Measurements from ENCODE around the gene CNGB1. TPM values are rescaled to one million over a fixed set of nuclear protein-coding genes. Genes with fewer than 3 reads are reported as not detected.

CNGB1 gene
- polyA plus RNA-seq, 1 donor from 2014 or later = 20.7 TPM

GRCh38 chr16:57949595-57950238 is 21.2 kb downstream of the CNGB1 start:
- Histone ChIP-seq H4K20me1 (ENCODE audit: insufficient read depth) (no peaks in the 10 kb centered on the region), H3K4me2 (ENCODE audit: low read length) (no peak overlapping the region), H3K36me3 (ENCODE audit: insufficient read depth, low read length) (no peaks in the 10 kb centered on the region)

GRCh38 chr16:57949013-57949412 is 21.9 kb downstream of the CNGB1 start:
- Histone ChIP-seq H2AFZ (ENCODE audit: low read depth, low read length) (no peak overlapping the region), H3K9me3 (ENCODE audit: low read length) (no peaks in the 10 kb centered on the region), H3K79me2 (replicated peaks; ENCODE audit: insufficient read depth, low read length) (no peaks in the 10 kb centered on the region), H3F3A (ENCODE audit: insufficient read depth, low read length, poor library complexity, severe bottlenecking) (no peaks in the 10 kb centered on the region), H3K4me2 (ENCODE audit: low read length) (no peak overlapping the region), H3K9ac (ENCODE audit: low read length) (no peak overlapping the region), H3K9me2 (ENCODE audit: insufficient read depth, low read length) (no peaks in the 10 kb centered on the region), H4K20me1 (ENCODE audit: insufficient read depth) (no peaks in the 10 kb centered on the region), H3K27ac (ENCODE audit: low read length) (no peak overlapping the region), H3K4me3 (ENCODE audit: low read length) (no peak overlapping the region), H3K27me3 (ENCODE audit: insufficient read depth, low read depth, low read length) (no peaks in the 10 kb centered on the region), H3K36me3 (ENCODE audit: insufficient read depth, low read length) (no peaks in the 10 kb centered on the region)
- TF ChIP-seq TAF1 (IDR thresholded peaks at IDR 0.05; ENCODE audit: low read depth) = no peak
- TF ChIP-seq MXI1 (conservative IDR thresholded peaks at IDR 0.05; ENCODE audit: poor library complexity, severe bottlenecking) = no peak
- no peak for TF ChIP-seq EZH2 (IDR thresholded peaks at IDR 0.05; ENCODE audit: borderline replicate concordance, insufficient read depth, low read length, poor library complexity, severe bottlenecking)
- no peak for TF ChIP-seq POLR2AphosphoS5 (IDR thresholded peaks at IDR 0.05)

More at GRCh38 chr16:57949595-57950238, 21.2 kb downstream of the CNGB1 start:
- H3K79me2 ChIP-seq (replicated peaks; ENCODE audit: insufficient read depth, low read length) = no peaks in the 10 kb centered on the region
- no peak overlapping the region for H2AFZ ChIP-seq (ENCODE audit: low read depth, low read length)
- H3K27ac ChIP-seq (ENCODE audit: low read length) = no peak overlapping the region
- no peaks in the 10 kb centered on the region for H3K27me3 ChIP-seq (ENCODE audit: insufficient read depth, low read depth, low read length)
- H3K4me3 ChIP-seq (ENCODE audit: low read length) = no peak overlapping the region
- no peaks in the 10 kb centered on the region for H3F3A ChIP-seq (ENCODE audit: insufficient read depth, low read length, poor library complexity, severe bottlenecking)
- TF ChIP-seq EZH2 (IDR thresholded peaks at IDR 0.05; ENCODE audit: borderline replicate concordance, insufficient read depth, low read length, poor library complexity, severe bottlenecking) (no peak), TAF1 (IDR thresholded peaks at IDR 0.05; ENCODE audit: low read depth) (no peak)
- H3K9me2 ChIP-seq (ENCODE audit: insufficient read depth, low read length) = no peaks in the 10 kb centered on the region
- H3K9me3 ChIP-seq (ENCODE audit: low read length) = no peaks in the 10 kb centered on the region
- no peak overlapping the region for H3K9ac ChIP-seq (ENCODE audit: low read length)

GRCh38 chr16:57948027-57948426 is 22.9 kb downstream of the CNGB1 start:
- TF ChIP-seq RAD21 (conservative IDR thresholded peaks at IDR 0.05) (no peak), MXI1 (conservative IDR thresholded peaks at IDR 0.05; ENCODE audit: poor library complexity, severe bottlenecking) (no peak), TAF1 (IDR thresholded peaks at IDR 0.05; ENCODE audit: low read depth) (no peak)
- H3K4me3 ChIP-seq (ENCODE audit: low read length) = no peak overlapping the region
- no peaks in the 10 kb centered on the region for H3K79me2 ChIP-seq (replicated peaks; ENCODE audit: insufficient read depth, low read length)
- H3K9ac ChIP-seq (ENCODE audit: low read length) = no peak overlapping the region
- H3K27ac ChIP-seq (ENCODE audit: low read length) = peak overlapping the region; percentile 85
- no peaks in the 10 kb centered on the region for H3K9me3 ChIP-seq (ENCODE audit: low read length)
- H3K4me2 ChIP-seq (ENCODE audit: low read length) = no peak overlapping the region
- no peaks in the 10 kb centered on the region for H3K27me3 ChIP-seq (ENCODE audit: insufficient read depth, low read depth, low read length)
- no peak overlapping the region for H2AFZ ChIP-seq (ENCODE audit: low read depth, low read length)
- no peaks in the 10 kb centered on the region for H3K36me3 ChIP-seq (ENCODE audit: insufficient read depth, low read length)
- no peaks in the 10 kb centered on the region for H4K20me1 ChIP-seq (ENCODE audit: insufficient read depth)
- no peaks in the 10 kb centered on the region for H3K9me2 ChIP-seq (ENCODE audit: insufficient read depth, low read length)
- H3F3A ChIP-seq (ENCODE audit: insufficient read depth, low read length, poor library complexity, severe bottlenecking) = no peaks in the 10 kb centered on the region

- H3K9ac ChIP-seq (ENCODE audit: low read length) = peak overlapping the region; percentile 61
- no peaks in the 10 kb centered on the region for H3K79me2 ChIP-seq (replicated peaks; ENCODE audit: insufficient read depth, low read length)
- H3K27ac ChIP-seq (ENCODE audit: low read length) = peak overlapping the region; percentile 85
- no peaks in the 10 kb centered on the region for H3K36me3 ChIP-seq (ENCODE audit: insufficient read depth, low read length)
- H3K9me3 ChIP-seq (ENCODE audit: low read length) = no peaks in the 10 kb centered on the region
- no peak overlapping the region for H3K4me2 ChIP-seq (ENCODE audit: low read length)
- H4K20me1 ChIP-seq (ENCODE audit: insufficient read depth) = no peaks in the 10 kb centered on the region
- H3K4me3 ChIP-seq (ENCODE audit: low read length) = peak overlapping the region; percentile 54
- H2AFZ ChIP-seq (ENCODE audit: low read depth, low read length) = no peak overlapping the region
- no peaks in the 10 kb centered on the region for H3F3A ChIP-seq (ENCODE audit: insufficient read depth, low read length, poor library complexity, severe bottlenecking)
- no peaks in the 10 kb centered on the region for H3K27me3 ChIP-seq (ENCODE audit: insufficient read depth, low read depth, low read length)
- H3K9me2 ChIP-seq (ENCODE audit: insufficient read depth, low read length) = no peaks in the 10 kb centered on the region
- no peak for TF ChIP-seq EZH2 (IDR thresholded peaks at IDR 0.05; ENCODE audit: borderline replicate concordance, insufficient read depth, low read length, poor library complexity, severe bottlenecking)
- no peak for TF ChIP-seq EP300 (conservative IDR thresholded peaks at IDR 0.05; ENCODE audit: poor library complexity, severe bottlenecking)
- TF ChIP-seq, protein P1, sequence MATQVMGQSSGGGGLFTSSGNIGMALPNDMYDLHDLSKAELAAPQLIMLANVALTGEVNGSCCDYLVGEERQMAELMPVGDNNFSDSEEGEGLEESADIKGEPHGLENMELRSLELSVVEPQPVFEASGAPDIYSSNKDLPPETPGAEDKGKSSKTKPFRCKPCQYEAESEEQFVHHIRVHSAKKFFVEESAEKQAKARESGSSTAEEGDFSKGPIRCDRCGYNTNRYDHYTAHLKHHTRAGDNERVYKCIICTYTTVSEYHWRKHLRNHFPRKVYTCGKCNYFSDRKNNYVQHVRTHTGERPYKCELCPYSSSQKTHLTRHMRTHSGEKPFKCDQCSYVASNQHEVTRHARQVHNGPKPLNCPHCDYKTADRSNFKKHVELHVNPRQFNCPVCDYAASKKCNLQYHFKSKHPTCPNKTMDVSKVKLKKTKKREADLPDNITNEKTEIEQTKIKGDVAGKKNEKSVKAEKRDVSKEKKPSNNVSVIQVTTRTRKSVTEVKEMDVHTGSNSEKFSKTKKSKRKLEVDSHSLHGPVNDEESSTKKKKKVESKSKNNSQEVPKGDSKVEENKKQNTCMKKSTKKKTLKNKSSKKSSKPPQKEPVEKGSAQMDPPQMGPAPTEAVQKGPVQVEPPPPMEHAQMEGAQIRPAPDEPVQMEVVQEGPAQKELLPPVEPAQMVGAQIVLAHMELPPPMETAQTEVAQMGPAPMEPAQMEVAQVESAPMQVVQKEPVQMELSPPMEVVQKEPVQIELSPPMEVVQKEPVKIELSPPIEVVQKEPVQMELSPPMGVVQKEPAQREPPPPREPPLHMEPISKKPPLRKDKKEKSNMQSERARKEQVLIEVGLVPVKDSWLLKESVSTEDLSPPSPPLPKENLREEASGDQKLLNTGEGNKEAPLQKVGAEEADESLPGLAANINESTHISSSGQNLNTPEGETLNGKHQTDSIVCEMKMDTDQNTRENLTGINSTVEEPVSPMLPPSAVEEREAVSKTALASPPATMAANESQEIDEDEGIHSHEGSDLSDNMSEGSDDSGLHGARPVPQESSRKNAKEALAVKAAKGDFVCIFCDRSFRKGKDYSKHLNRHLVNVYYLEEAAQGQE (IDR thresholded peaks at IDR 0.05; ENCODE audit: borderline replicate concordance) = no peak
- TF ChIP-seq POLR2AphosphoS5 (IDR thresholded peaks at IDR 0.05) = no peak
- TF ChIP-seq SMC3 (conservative IDR thresholded peaks at IDR 0.05; ENCODE audit: poor library complexity) = no peak
- TF ChIP-seq, protein P2, sequence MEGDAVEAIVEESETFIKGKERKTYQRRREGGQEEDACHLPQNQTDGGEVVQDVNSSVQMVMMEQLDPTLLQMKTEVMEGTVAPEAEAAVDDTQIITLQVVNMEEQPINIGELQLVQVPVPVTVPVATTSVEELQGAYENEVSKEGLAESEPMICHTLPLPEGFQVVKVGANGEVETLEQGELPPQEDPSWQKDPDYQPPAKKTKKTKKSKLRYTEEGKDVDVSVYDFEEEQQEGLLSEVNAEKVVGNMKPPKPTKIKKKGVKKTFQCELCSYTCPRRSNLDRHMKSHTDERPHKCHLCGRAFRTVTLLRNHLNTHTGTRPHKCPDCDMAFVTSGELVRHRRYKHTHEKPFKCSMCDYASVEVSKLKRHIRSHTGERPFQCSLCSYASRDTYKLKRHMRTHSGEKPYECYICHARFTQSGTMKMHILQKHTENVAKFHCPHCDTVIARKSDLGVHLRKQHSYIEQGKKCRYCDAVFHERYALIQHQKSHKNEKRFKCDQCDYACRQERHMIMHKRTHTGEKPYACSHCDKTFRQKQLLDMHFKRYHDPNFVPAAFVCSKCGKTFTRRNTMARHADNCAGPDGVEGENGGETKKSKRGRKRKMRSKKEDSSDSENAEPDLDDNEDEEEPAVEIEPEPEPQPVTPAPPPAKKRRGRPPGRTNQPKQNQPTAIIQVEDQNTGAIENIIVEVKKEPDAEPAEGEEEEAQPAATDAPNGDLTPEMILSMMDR (IDR thresholded peaks at IDR 0.05; ENCODE audit: poor library complexity, severe bottlenecking) = no peak
- no peak for TF ChIP-seq TAF1 (IDR thresholded peaks at IDR 0.05; ENCODE audit: low read depth)
- no peak for TF ChIP-seq MXI1 (conservative IDR thresholded peaks at IDR 0.05; ENCODE audit: poor library complexity, severe bottlenecking)
- no peak for TF ChIP-seq RAD21 (conservative IDR thresholded peaks at IDR 0.05)
These were observed 23.7 kb downstream of the CNGB1 start for GRCh38 chr16:57947261-57947660.

Data from neural cell (in vitro differentiated cells).